DMS 273 (cell line): Measurements from ENCODE around the gene PEAK1.
"Not testable (repeated sequence)": the region's sequence is repeated elsewhere in the genome, so short reads cannot be mapped to it uniquely, and the experiment has no call there.

Experiments
- DNase-seq: peaks from one replicate; lab custom pipeline; 2025; ENCODE audit not compliant: unreplicated experiment; lab: John Stamatoyannopoulos, UW

Gene PEAK1

GRCh38 chr15:77426377-77426776 lies 6.5 kb upstream of the PEAK1 start:
- no peak for DNase-seq

GRCh38 chr15:77425104-77425503 lies 5.2 kb upstream of the PEAK1 start:
- DNase-seq: no peak

- peak; percentile 39 for DNase-seq
Measured at GRCh38 chr15:77421370-77421700, 1.4 kb upstream of the PEAK1 start.

GRCh38 chr15:77420610-77421369 lies 886 bp upstream of the PEAK1 start, which contains the start of gene HMG20A:
TSS of gene HMG20A (plus strand) at chr15:77420888. CDS start at chr15:77458408, 37,520 bp downstream.
- DNase-seq: peak; percentile 88

DNA sequence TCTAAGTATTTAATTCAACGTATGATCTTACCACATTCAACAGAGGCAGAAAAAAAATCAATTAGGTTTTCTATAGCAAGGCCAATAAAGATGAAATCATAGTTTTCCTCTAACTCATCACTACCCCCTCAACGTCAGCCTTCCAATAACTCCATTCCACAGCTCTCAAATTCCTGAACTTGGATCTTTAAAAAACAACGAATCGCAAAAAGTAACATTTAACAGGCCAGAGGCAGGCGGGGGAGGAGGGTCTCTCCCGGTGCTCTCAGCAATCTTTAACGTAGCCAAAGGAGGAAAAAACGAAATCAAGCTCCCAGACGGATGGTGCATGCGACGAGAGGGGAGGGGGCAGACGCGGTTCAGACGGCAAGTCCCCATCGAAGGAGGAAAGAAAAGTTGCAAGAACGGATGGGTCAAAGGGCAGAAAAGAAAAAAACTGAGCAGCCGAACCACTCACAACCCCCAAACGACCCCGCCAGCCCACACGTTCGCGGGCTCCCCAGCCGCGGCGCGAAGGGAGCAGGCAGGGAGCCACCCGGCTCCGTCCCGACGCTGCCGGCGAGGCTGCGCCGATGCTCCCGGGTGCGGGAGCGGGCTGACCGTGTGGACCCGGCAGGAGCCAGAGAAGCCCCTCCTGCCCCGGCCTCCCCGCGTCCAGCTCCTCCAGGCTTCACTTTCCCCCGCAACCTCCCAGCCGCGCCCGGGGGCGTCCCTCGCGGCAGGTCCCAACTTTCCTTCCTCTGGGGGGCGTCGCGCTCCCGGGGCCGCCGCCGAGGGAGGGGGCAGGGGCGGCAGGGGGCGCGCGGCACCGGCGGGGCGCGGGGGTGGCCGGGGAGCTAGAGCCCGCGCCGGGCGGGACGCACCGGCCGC lies 703 bp downstream of the PEAK1 start:
- DNase-seq: peak; percentile 69

DNA sequence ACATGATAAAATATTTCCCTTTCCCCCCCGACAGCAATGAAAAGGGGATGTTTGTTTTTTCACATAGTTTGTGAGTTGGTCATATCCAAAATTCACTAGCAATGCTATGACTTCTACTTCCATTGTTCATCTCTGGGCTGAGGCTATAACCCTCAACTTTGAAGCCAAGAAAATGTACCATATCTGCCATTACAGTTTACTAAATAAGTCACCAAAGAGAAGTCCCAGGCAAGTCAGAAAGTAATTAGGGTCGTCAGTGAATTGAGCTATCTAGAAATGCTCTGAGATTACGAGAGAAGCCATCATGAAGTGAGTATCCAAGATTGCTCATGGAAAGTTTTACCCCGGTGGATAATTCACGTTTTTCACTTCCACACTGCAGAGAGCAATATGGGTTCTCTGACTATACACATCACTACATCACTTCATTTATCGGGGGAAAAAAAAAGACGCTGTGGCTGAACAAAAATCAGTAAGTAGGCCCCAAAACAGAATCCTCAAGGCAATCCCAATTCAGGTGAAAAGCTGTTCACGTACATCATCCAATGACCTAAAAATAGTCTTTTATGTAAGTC lies 1.4 kb downstream of the PEAK1 start:
- DNase-seq: no peak

- no peak for DNase-seq
Measured at GRCh38 chr15:77417602-77418001, 2.3 kb downstream of the PEAK1 start.

DNA sequence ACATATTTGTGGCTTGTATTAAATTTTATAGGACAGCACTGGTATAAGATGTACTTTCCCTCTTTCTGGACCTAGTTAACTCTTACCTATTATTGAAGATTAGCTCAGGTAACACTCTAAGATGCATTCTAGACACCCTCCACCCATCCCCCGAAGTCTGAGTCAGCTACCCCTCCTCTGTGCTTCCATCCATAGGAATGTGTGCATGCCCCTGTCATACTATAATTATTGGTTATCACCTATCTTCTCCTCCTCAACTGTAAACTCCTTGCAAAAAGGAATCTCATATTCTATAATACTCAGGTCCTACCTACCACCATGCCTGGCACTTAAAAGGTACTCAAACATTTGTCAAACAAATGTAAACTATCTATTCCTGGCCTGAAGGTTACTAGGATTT lies 3.0 kb downstream of the PEAK1 start:
- no peak for DNase-seq

GRCh38 chr15:77416148-77416455 lies 3.8 kb downstream of the PEAK1 start:
- DNase-seq: no peak

- DNase-seq: no peak
Measured at GRCh38 chr15:77415450-77416147, 4.3 kb downstream of the PEAK1 start.

DNA sequence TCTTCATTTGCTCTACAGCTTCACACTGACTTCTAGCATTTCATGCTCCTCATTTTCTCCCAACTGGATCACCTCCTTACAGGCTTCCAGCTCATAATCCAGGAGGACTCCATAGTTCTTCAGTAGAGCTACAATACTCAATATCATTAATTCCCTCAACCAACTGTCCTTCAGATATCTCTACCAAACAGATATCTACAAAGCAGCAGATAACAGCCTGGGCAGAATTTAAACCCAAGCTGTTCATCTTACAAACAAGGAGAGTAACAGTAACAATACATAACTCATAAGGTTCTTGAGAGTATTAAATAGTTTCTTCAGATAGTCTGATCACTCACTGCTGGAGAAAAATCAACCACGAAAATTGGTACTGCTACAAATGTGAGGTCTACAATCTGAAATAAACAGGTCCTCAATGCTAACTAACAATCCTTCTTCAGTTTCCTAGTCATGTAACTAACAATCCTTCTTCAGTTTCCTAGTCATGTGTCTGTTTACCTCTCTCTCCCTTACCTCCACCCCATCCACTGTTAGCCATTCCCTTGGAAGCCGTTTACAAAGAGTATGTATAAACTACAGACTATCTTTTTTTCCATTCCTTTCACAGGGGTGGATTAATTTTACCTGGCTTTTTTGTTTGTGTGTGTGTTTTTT lies 5.0 kb downstream of the PEAK1 start:
- no peak for DNase-seq

GRCh38 chr15:77413699-77414349 lies 6.1 kb downstream of the PEAK1 start:
- DNase-seq: no peak

DNA sequence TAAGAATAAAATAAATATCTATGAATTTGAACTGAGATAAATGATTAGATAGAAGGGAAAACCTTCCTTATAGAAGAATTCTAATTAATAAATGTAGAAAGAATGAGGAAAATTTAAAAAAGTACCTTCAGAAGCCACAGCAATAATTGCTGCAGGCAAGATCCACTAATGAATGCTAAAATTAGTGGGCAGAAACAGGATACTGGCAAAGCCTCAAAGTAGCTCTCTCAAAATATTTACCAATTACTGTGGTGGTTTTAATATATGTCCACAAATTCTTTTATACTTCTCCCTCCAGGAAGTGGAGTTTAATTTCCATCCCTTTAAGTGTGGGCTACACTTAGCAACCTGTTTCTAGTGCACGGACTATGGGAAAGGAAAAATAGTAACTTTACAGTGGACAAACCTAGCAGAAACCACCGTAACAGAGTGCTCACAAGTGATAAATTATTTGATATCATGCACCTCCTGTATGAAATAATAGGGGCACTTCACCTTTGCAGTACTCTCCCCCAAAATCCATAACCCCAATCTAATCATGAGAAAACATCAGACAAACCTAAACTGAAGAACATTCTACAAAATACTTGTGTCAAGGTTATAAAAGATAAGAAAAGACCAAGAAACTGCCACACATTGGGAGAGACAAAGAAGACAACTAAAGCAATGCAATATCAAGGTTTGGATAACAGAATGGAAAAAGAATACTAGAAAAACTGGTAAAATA lies 6.8 kb downstream of the PEAK1 start:
- no peak for DNase-seq

DNA sequence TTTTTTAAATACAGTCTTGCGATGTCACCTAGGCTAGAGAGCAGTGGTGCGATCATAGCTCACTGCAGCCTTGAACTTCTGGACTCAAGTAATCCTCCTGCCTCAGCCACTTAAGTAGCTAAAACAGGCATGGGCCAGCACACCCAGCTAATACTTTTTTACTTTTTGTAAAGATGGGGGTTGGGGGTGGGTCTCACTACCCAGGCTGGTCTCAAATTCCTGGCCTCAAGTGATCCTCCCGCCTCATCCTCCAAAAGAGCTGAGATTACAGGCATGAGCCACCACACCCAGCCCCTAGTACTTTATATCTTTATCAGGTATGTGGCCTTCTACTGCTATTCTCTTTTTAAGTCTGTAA lies 8.3 kb downstream of the PEAK1 start:
- no peak for DNase-seq

DNA sequence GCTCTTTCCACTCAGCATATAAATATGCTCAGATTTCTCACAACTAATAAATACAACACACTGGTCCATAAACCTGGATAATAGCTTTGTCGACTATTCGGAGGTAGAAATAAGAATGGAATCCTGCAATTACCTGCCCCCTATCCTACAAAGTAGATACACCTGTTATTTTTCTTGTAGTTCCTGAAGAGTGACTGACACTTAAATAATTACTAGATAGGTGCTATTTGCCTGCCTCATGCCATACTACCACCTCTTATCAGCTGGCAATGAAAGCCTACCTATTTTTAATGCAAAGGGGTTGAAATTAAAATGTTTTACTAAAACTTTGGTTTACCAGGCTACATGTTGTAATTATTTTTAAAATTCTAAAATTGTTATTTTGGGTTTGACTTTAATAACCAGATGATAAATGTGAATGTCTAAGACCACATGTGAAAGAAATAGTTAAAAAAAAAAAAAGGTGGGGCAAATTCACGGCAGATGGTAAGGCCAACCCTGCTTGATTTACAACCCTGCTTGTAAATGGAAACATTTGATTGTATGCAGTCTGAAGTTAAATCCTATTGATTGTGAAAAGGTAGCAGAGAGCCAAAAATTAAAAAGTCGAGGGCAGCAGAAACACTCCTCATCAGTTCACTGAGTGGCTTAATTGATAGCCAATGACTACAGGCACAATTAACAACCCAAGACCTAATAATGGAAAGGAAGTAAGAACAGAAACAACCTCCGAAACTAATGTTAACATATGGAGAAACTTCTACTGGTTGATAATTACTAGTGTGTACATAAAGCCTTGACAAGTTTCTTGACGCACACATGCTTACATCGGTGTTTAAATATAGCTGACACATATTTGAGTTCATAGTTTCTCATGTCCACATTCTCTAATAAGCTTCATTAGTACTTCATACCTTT lies 8.9 kb downstream of the PEAK1 start:
- DNase-seq: peak; percentile 55

DNA sequence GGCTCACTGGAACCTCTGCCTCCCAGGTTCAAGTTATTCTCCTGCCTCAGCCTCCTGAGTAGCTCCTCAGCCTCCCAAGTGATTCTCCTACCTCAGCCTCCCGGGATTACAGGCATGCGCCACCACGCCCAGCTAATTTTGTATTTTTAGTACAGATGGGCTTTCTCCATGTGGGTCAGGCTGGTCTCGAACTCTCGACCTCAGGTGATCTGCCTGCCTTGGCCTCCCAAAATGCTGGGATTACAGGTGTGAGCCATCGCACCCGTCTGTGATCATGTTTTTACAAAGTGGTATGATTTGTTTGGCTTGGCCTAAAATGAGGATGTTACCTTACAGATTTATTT lies 9.8 kb downstream of the PEAK1 start:
- not testable (repeated sequence) for DNase-seq

- no peak for DNase-seq
Measured at GRCh38 chr15:77409259-77410156, 10.4 kb downstream of the PEAK1 start.

DNA sequence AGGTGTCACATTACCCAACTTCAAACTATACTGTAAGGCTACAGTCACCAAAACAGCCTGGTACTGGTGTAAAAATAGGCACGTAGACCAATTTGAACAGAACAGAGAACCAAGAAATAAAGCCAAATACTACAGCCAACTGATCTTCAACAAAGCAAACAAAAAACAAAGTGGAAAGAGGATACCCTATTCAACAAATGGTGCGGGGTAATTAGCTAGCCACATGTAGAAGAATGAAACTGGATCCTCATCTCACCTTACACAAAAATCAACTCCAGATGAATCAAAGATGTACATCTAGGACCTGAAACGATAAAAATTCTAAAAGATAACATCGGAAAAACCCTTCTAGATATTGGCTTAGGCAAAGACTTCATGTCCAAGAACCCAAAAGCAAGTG lies 13.1 kb downstream of the PEAK1 start:
- DNase-seq: no peak
